Panc1 (cell line): ENCODE measurements around the gene DOLK.

Source experiments
- CTCF ChIP-seq: fragments of 450-650 bp; IDR thresholded peaks from 2 replicates; pipeline ENCODE4 v1.5.1; 2017; ENCODE audit warnings: mild to moderate bottlenecking
- POLR2AphosphoS5 ChIP-seq: IDR thresholded peaks from 2 replicates; pipeline ENCODE4 v1.6.1; 2012; ENCODE audit warnings: mild to moderate bottlenecking, low read depth, low read length, moderate library complexity
- REST ChIP-seq, 2 experiments: IDR thresholded peaks; 2 replicates each; pipeline ENCODE4 v1.6.1; 2011 to 2012; ENCODE audit warnings: low read depth in 2 of 2, control low read depth in 1 of 2, low read length in 1 of 2, mild to moderate bottlenecking in 1 of 2, moderate library complexity in 1 of 2; ENCODE audit not compliant: insufficient read depth in 1 of 2

- no peak for TF ChIP-seq CTCF
- TF ChIP-seq POLR2AphosphoS5, result no peak
- no peak for TF ChIP-seq REST (IDR thresholded peaks at IDR 0.05; ENCODE audit: insufficient read depth in 1 of 2, low read depth in 2 of 2, low read length in 1 of 2)
Measured at GRCh38 chr9:128908372-128908771, 39.0 kb downstream of the DOLK start.
